GM12878 (cell line): Measurements from ENCODE around the gene RPS28. TPM values are rescaled to one million over a fixed set of nuclear protein-coding genes. Genes with fewer than 3 reads are reported as not detected.
A peak's percentile ranks its signal among the peaks of the same experiment; 100 is the strongest.

Experiments used
- ATAC-seq: fragments of 200-7000 bp; cut with Tn5 transposase; 3 replicates; pipeline ENCODE4 v1.9.1; 2020; ENCODE audit warnings: mild to moderate bottlenecking, moderate library complexity
- BruUV-seq: library from RNA; stranded (reverse); fragments of 400-500 nt; replicated peaks from 2 replicates; lab custom pipeline; 2021; lab: Mats Ljungman, UMichigan
- CTCF ChIA-PET: fragments of 300-600 bp; sonication (Branson Sonifier 250); formaldehyde crosslinking; extraction: SDS; loops from one replicate; lab custom pipeline; 2021; ENCODE audit warnings: inconsistent platforms; lab: Yijun Ruan, JAX
- POLR2A ChIA-PET: fragments of 350-600 bp; formaldehyde crosslinking; extraction: SDS; loops from one replicate; lab custom pipeline; 2021; ENCODE audit warnings: inconsistent platforms; lab: Charles Lee
- RAD21 ChIA-PET: fragments of 300-600 bp; sonication (Branson Sonifier 250); formaldehyde crosslinking; loops from one replicate; lab custom pipeline; 2023; ENCODE audit warnings: antibody characterized with exemption; ENCODE audit not compliant: unreplicated experiment; lab: Charles Lee
- SMC1A ChIA-PET: fragments of 300-600 bp; sonication (Branson Sonifier 250); formaldehyde crosslinking; loops from one replicate; lab custom pipeline; 2023; ENCODE audit not compliant: unreplicated experiment, uncharacterized antibody; lab: Charles Lee
- DNase-seq: peaks from one replicate; pipeline ENCODE4 v3.0.0-alpha.2; 2011; ENCODE audit warnings: low read depth, low spot score
- FAIRE-seq: peaks from 3 replicates; lab custom pipeline; 2011; peaks lifted over from hg19 to GRCh38; lab: Jason Lieb, UNC
- H2AFZ ChIP-seq: 2 replicates; pipeline ENCODE4 v1.6.0; 2011; ENCODE audit warnings: low read depth, low read length, control low read depth; ENCODE audit not compliant: control insufficient read depth
- H3K27ac ChIP-seq: 2 replicates; pipeline ENCODE4 v1.5.1; 2011; ENCODE audit warnings: control low read depth; ENCODE audit not compliant: control insufficient read depth, insufficient read depth
- H3K27me3 ChIP-seq, 2 experiments: replicated peaks in 1 of 2; 2 replicates each; pipeline versions ENCODE4 v1.6.0 to v1.6.1; 2011; ENCODE audit warnings: low read length in 1 of 2; ENCODE audit not compliant: control insufficient read depth in 2 of 2, insufficient read depth in 2 of 2
- H3K36me3 ChIP-seq, 2 experiments: 2 replicates each; pipeline ENCODE4 v1.5.1; 2011; ENCODE audit warnings: low read length in 1 of 2; ENCODE audit not compliant: control insufficient read depth in 2 of 2, insufficient read depth in 2 of 2
- H3K4me1 ChIP-seq: 2 replicates; pipeline ENCODE4 v1.6.1; 2011; ENCODE audit warnings: mild to moderate bottlenecking, low read length, moderate library complexity, mixed read lengths; ENCODE audit not compliant: control insufficient read depth, insufficient read depth
- H3K4me2 ChIP-seq: 2 replicates; pipeline ENCODE4 v1.6.0; 2011; ENCODE audit warnings: control low read depth; ENCODE audit not compliant: control insufficient read depth, insufficient read depth
- H3K4me3 ChIP-seq: fragments of 200-600 bp; sonication (generic); 2 replicates; pipeline ENCODE4 v1.5.1; 2016
- H3K79me2 ChIP-seq: 2 replicates; pipeline ENCODE4 v1.6.0; 2011; ENCODE audit warnings: low read length; ENCODE audit not compliant: control insufficient read depth, insufficient read depth
- H3K9ac ChIP-seq: 2 replicates; pipeline ENCODE4 v1.8.0; 2011; ENCODE audit warnings: low read length, control low read depth, mixed read lengths; ENCODE audit not compliant: control insufficient read depth, insufficient read depth
- H3K9me3 ChIP-seq: replicated peaks from 3 replicates; pipeline ENCODE4 v1.5.1; 2011; ENCODE audit warnings: mild to moderate bottlenecking, low read length; ENCODE audit not compliant: control insufficient read depth, insufficient read depth
- H4K20me1 ChIP-seq: 2 replicates; pipeline ENCODE4 v1.6.0; 2011; ENCODE audit not compliant: control insufficient read depth, insufficient read depth
- BRCA1 ChIP-seq: IDR thresholded peaks from 2 replicates; pipeline ENCODE4 v1.6.1; 2011; ENCODE audit warnings: low read depth, low read length, improper control_type of control experiment
- HDAC6 ChIP-seq: fragments of 200-600 bp; sonication (generic); IDR thresholded peaks from one replicate; pipeline ENCODE4 v1.8.0; 2017; ENCODE audit warnings: antibody characterized with exemption; ENCODE audit not compliant: unreplicated experiment
- MEF2A ChIP-seq: IDR thresholded peaks from 2 replicates; pipeline ENCODE4 v1.6.1; 2011; ENCODE audit warnings: low read depth, mild to moderate bottlenecking, low read length, moderate library complexity; ENCODE audit not compliant: insufficient read depth
- RB1 ChIP-seq: fragments of 450-650 bp; formaldehyde crosslinking; IDR thresholded peaks from 2 replicates; pipeline ENCODE4 v1.6.1; 2017; ENCODE audit warnings: mild to moderate bottlenecking, borderline replicate concordance
- RBBP5 ChIP-seq: fragments of 200-600 bp; sonication (generic); conservative IDR thresholded peaks from 2 replicates; pipeline ENCODE4 v1.6.1; 2016
- RELB ChIP-seq: fragments of 450-650 bp; IDR thresholded peaks from 2 replicates; pipeline ENCODE4 v1.6.1; 2017; ENCODE audit warnings: low read depth, mild to moderate bottlenecking, moderate library complexity
- SMAD1 ChIP-seq: fragments of 450-650 bp; IDR thresholded peaks from 2 replicates; pipeline ENCODE4 v1.6.1; 2018; ENCODE audit warnings: mild to moderate bottlenecking, low read depth; ENCODE audit not compliant: partially characterized antibody
- SPI1 ChIP-seq: IDR thresholded peaks from 2 replicates; pipeline ENCODE4 v1.6.1; 2011; ENCODE audit warnings: low read depth, mild to moderate bottlenecking, low read length, moderate library complexity, borderline replicate concordance; ENCODE audit not compliant: insufficient read depth
- WGBS: methylation state at CpG from one replicate; pipeline ENCODE4 v1.1.6; 2016; ENCODE audit warnings: low lambda C conversion rate; ENCODE audit not compliant: insufficient replicate concordance, insufficient coverage; ENCODE audit errors: missing lambda C conversion rate; 5-methylcytosine and 5-hydroxymethylcytosine counted together
- in situ Hi-C: fragments of 300-500 bp; cut with MboI; formaldehyde crosslinking; loops from 9 replicates; pipeline ENCODE4 v1.14.3; 2018; ENCODE audit warnings: mixed read lengths
- intact Hi-C: fragments of 100-400 bp; cut with micrococcal nuclease; formaldehyde crosslinking; loops from one replicate; pipeline ENCODE4 v1.14.2; 2022; ENCODE audit not compliant: unreplicated experiment
- polyA plus RNA-seq, 11 experiments: library from polyadenylated mRNA; depleted of rRNA in 4 of 11; unstranded in 6 of 11; stranded (reverse) in 5 of 11; fragments of >200 nt; fragmentation: Nextera tagmentation in 4 of 11; fragmentation: Illumina TruSeq in 1 of 11; extraction: Ambion mirVana in 4 of 11; extraction: Trizol in 1 of 11; gene quantifications; 1 replicate in 1 of 11; 2 replicates in 10 of 11; pipeline versions ENCODE4 v1.2.1 to v1.2.3, GENCODE V29; 2011 to 2016; ENCODE audit warnings: inconsistent platforms in 2 of 11, missing spikeins in 2 of 11, low read depth in 1 of 11
- total RNA-seq, 4 experiments: library from RNA; depleted of rRNA in 3 of 4; stranded (reverse); fragments of >200 nt in 3 of 4; fragmentation: Illumina TruSeq in 1 of 4; extraction: Trizol in 1 of 4; gene quantifications; 2 replicates each; pipeline versions ENCODE4 v1.2.1 to v1.2.3, GENCODE V29; 2013 to 2021

Gene RPS28
- total and polyA plus RNA-seq, 10 of the 15 experiments (the other 5 are each of a cell fraction or from before 2014, with no cell fraction given) = 422 to 3,905 (median 1,580) TPM

DNA sequence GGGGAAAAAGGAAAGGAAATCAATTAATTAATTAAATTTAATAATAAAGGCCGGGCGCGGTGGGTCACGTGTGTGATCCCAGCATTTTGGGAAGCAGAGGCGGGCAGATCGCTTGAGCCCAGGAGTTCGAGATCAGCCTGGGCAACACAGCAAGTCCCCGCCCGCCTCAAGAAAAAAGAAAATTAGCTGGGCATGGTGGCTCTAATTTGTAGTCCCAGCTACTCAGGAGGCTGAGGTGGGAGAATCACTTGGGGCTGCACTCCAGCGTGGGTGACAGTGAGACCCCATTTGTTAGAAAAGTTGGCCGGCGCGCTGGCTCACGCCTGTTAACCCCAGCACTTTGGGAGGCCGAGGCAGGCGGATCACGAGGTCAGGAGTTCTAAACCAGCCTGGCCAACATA, 12.4 kb upstream of the RPS28 start (continued):
- no peak for TF ChIP-seq RELB
- TF ChIP-seq BRCA1 = no peak
- TF ChIP-seq RBBP5 = no peak
- TF ChIP-seq SMAD1 = no peak
- no peak for TF ChIP-seq RB1
- no peak for TF ChIP-seq MEF2A

GRCh38 chr19:8310342-8311055, 10.8 kb upstream of the RPS28 start:
- POLR2A ChIA-PET = interaction anchor here (0.5 to 1.3 kb wide), 4 partner anchors 10 to 59 kb away, joined by 3 read pairs; partner anchors contain the start of genes NDUFA7 and RPS28

More at GRCh38 chr19:8310342-8311055, 10.8 kb upstream of the RPS28 start:
- H3K4me2 ChIP-seq = no peak overlapping the region
- no peak for DNase-seq
- no peak overlapping the region for H3K27ac ChIP-seq
- in situ Hi-C loops (no loop called here), intact Hi-C loops (no loop called here)
- no peaks in the 10 kb centered on the region for H4K20me1 ChIP-seq
- TF ChIP-seq SPI1 (peak; percentile 64; the same call in 1 of the 2 replicates), HDAC6 (no peak)
- TF ChIP-seq, all 136 proteins: peak for 1
- no peaks in the 10 kb centered on the region for H3K27me3 ChIP-seq
- peaks cover 21% of the 10 kb centered on the region for H3K79me2 ChIP-seq
- H3K4me3 ChIP-seq = no peak overlapping the region
- H3K4me1 ChIP-seq = peaks cover 11% of the 10 kb centered on the region
- CTCF ChIA-PET = interaction anchor here (1.1 kb wide), 1 partner anchor 9 kb away, joined by 8 read pairs; no protein-coding TSS in a partner anchor
- H3K9ac ChIP-seq = no peak overlapping the region
- H3K9me3 ChIP-seq = no peaks in the 10 kb centered on the region
- RAD21 ChIA-PET = no interaction called here
- no TSS peak for BruUV-seq
- H2AFZ ChIP-seq = no peak overlapping the region
- WGBS = 85% methylated on average over 14 of the region's 17 CpGs
- peak; percentile 42 for ATAC-seq
- H3K36me3 ChIP-seq = peaks cover 7 to 9% of the 10 kb centered on the region in 2 experiments; a peak in 3 of 4 replicates
- SMC1A ChIA-PET = no interaction called here
- FAIRE-seq = no peak
